ENCODE results near the gene EGLN2. TPM values are rescaled to one million over a fixed set of nuclear protein-coding genes. Genes with fewer than 3 reads are reported as not detected.

The EGLN2 gene
- total and polyA plus RNA-seq, 10 of the 15 experiments (the other 5 are each of a cell fraction or from before 2014, with no cell fraction given): 8.6 to 93.0 (median 66.8) TPM

- TF ChIP-seq E2F8 (IDR thresholded peaks at IDR 0.05; ENCODE audit: low read depth, partially characterized antibody) (peak; percentile 67), ZZZ3 (IDR thresholded peaks at IDR 0.05; ENCODE audit: control insufficient read depth, insufficient read length, low read depth) (no peak), EED (IDR thresholded peaks at IDR 0.05; ENCODE audit: low read depth) (0 out of 2 replicates have a peak, but pooled peaks have one; percentile 22), STAT1 (conservative IDR thresholded peaks at IDR 0.05) (no peak), BCL11A (IDR thresholded peaks at IDR 0.05; ENCODE audit: low read depth, low read length) (no peak), BHLHE40 (IDR thresholded peaks at IDR 0.05; ENCODE audit: borderline replicate concordance in 1 of 2, low read depth in 2 of 2, low read length in 1 of 2) (peak; percentile 50 to 75; a peak in 3 of 4 replicates), PAX8 (IDR thresholded peaks at IDR 0.05) (no peak; the same call in 1 of the 2 replicates), CBX3 (IDR thresholded peaks at IDR 0.05; ENCODE audit: borderline replicate concordance, low read depth) (no peak), NFIC (IDR thresholded peaks at IDR 0.05; ENCODE audit: low read depth, low read length) (no peak; the same call in 1 of the 2 replicates), ASH2L (IDR thresholded peaks at IDR 0.05; ENCODE audit: borderline replicate concordance, low read depth) (no peak), MYB (IDR thresholded peaks at IDR 0.05; ENCODE audit: borderline replicate concordance, low read depth, low read length) (no peak), NFYA (IDR thresholded peaks at IDR 0.05; ENCODE audit: borderline replicate concordance, low read depth, low read length) (no peak), STAT3 (IDR thresholded peaks at IDR 0.05; ENCODE audit: low read depth, low read length) (no peak), CTCF (IDR thresholded peaks at IDR 0.05 in 2 of 3, conservative IDR thresholded peaks at IDR 0.05 in 1 of 3; ENCODE audit: control insufficient read depth in 2 of 3, extremely low read depth in 1 of 3, insufficient read depth in 1 of 3, low read depth in 3 of 3, low read length in 3 of 3) (peak; percentile 46 to 53 (median 48); a peak in 5 of 6 replicates), USF2 (IDR thresholded peaks at IDR 0.05; ENCODE audit: borderline replicate concordance, low read depth, low read length) (no peak), RBBP5 (conservative IDR thresholded peaks at IDR 0.05) (no peak), BACH1 (IDR thresholded peaks at IDR 0.05; ENCODE audit: borderline replicate concordance) (peak; percentile 37; the same call in 1 of the 2 replicates), RAD51 (IDR thresholded peaks at IDR 0.05) (no peak), GATAD2B (conservative IDR thresholded peaks at IDR 0.05; ENCODE audit: low read depth) (no peak; the same call in 1 of the 2 replicates), KDM1A (IDR thresholded peaks at IDR 0.05; ENCODE audit: borderline replicate concordance) (no peak), SP1 (IDR thresholded peaks at IDR 0.05; ENCODE audit: low read depth, low read length) (no peak), ZBTB4 (CRISPR knock-in tag; IDR thresholded peaks at IDR 0.05) (no peak)
Observed at GRCh38 chr19:40797963-40798682, 868 bp upstream of the EGLN2 start (continued).
